Measurements from ENCODE around the gene FOXO4.
"Not testable (repeated sequence)": the region's sequence is repeated elsewhere in the genome, so short reads cannot be mapped to it uniquely, and the experiment has no call there.

Gene FOXO4

GRCh38 chrX:71095555-71095980, at the start of gene FOXO4:
TSS of gene FOXO4 (plus strand) at chrX:71095851. CDS start at chrX:71096529, 678 bp downstream.
- DNase-seq: peak; percentile 63

- DNase-seq: not testable (repeated sequence)
These were observed 47.8 kb upstream of the FOXO4 start for GRCh38 chrX:71047891-71048290.

GRCh38 chrX:71052721-71053120, 42.9 kb upstream of the FOXO4 start:
- no peak for DNase-seq

- DNase-seq: no peak
These were observed 42.4 kb upstream of the FOXO4 start for GRCh38 chrX:71053217-71053621.

- no peak for DNase-seq
These were observed 38.8 kb upstream of the FOXO4 start for GRCh38 chrX:71056867-71057266.

GRCh38 chrX:71057848-71058530, 37.7 kb upstream of the FOXO4 start:
- DNase-seq: no peak

- no peak for DNase-seq
These were observed 35.5 kb upstream of the FOXO4 start for GRCh38 chrX:71060127-71060526.

- DNase-seq: no peak
These were observed 28.6 kb upstream of the FOXO4 start for GRCh38 chrX:71067089-71067488.

- no peak for DNase-seq
These were observed 28.0 kb upstream of the FOXO4 start for GRCh38 chrX:71067712-71068043.

GRCh38 chrX:71068044-71068918, 27.4 kb upstream of the FOXO4 start, which contains the start of gene SNX12:
TSS of gene SNX12 (minus strand) at chrX:71068334. CDS start at chrX:71068306, 28 bp downstream.
- DNase-seq: peak; percentile 92

- DNase-seq: no peak
These were observed 25.1 kb upstream of the FOXO4 start for GRCh38 chrX:71070531-71070930.

- DNase-seq: no peak
These were observed 14.1 kb upstream of the FOXO4 start for GRCh38 chrX:71081330-71082123.

- no peak for DNase-seq
These were observed 13.5 kb upstream of the FOXO4 start for GRCh38 chrX:71082124-71082647.

- no peak for DNase-seq
These were observed 12.8 kb upstream of the FOXO4 start for GRCh38 chrX:71082822-71083221.

GRCh38 chrX:71085900-71086299, 9.8 kb upstream of the FOXO4 start:
- DNase-seq: no peak

- DNase-seq: no peak
These were observed 4.4 kb upstream of the FOXO4 start for GRCh38 chrX:71091263-71091662.

GRCh38 chrX:71095033-71095432, 618 bp upstream of the FOXO4 start:
- no peak for DNase-seq

- DNase-seq: no peak
These were observed 519 bp downstream of the FOXO4 start for GRCh38 chrX:71095981-71096759.

- no peak for DNase-seq
These were observed 1.0 kb downstream of the FOXO4 start for GRCh38 chrX:71096760-71097032.

- peak; percentile 3 for DNase-seq
These were observed 2.7 kb downstream of the FOXO4 start for GRCh38 chrX:71098302-71098701.

GRCh38 chrX:71098951-71099506, 3.4 kb downstream of the FOXO4 start:
- no peak for DNase-seq

GRCh38 chrX:71099736-71100135, 4.1 kb downstream of the FOXO4 start:
- no peak for DNase-seq
